A673 (cell line): ENCODE measurements around the gene RNF26. TPM values are rescaled to one million over a fixed set of nuclear protein-coding genes. Genes with fewer than 3 reads are reported as not detected.

Source experiments
- BruUV-seq: library from RNA; stranded (reverse); fragments of 400-500 nt; replicated peaks from 2 replicates; lab custom pipeline; 2021; lab: Mats Ljungman, UMichigan
- CTCF ChIA-PET: fragments of 300-600 bp; sonication (Branson Sonifier 250); formaldehyde crosslinking; loops from one replicate; lab custom pipeline; 2022; ENCODE audit warnings: antibody characterized with exemption; lab: Charles Lee
- POLR2A ChIA-PET: fragments of 300-600 bp; sonication (Branson Sonifier 250); formaldehyde crosslinking; loops from one replicate; lab custom pipeline; 2022; ENCODE audit warnings: antibody characterized with exemption; ENCODE audit not compliant: low non-redundant PET; lab: Charles Lee
- DNase-seq: peaks from one replicate; pipeline ENCODE4 v3.0.0-alpha.2; 2015; ENCODE audit warnings: low spot score
- H3K27ac ChIP-seq: fragments of 200-600 bp; sonication (generic); 2 replicates; pipeline ENCODE4 v1.5.1; 2016; ENCODE audit warnings: mixed run types, low read depth, mild to moderate bottlenecking, mixed read lengths, antibody characterized with exemption, low read length; ENCODE audit not compliant: poor library complexity, severe bottlenecking
- H3K27me3 ChIP-seq: fragments of 200-600 bp; sonication (generic); replicated peaks from 2 replicates; pipeline ENCODE4 v1.6.1; 2017; ENCODE audit warnings: mixed run types, low read depth, mild to moderate bottlenecking, mixed read lengths, antibody characterized with exemption, low read length; ENCODE audit not compliant: insufficient read depth, poor library complexity
- H3K36me3 ChIP-seq: fragments of 200-600 bp; sonication (generic); 2 replicates; pipeline ENCODE4 v1.6.1; 2016; ENCODE audit warnings: mixed run types, mild to moderate bottlenecking, mixed read lengths, antibody characterized with exemption, low read length; ENCODE audit not compliant: insufficient read depth, poor library complexity, severe bottlenecking
- H3K4me1 ChIP-seq: fragments of 200-600 bp; sonication (generic); 2 replicates; pipeline ENCODE4 v1.6.1; 2017; ENCODE audit warnings: mixed run types, mild to moderate bottlenecking, mixed read lengths, antibody characterized with exemption, low read length; ENCODE audit not compliant: insufficient read depth, poor library complexity, severe bottlenecking
- H3K4me3 ChIP-seq: fragments of 200-600 bp; sonication (generic); 2 replicates; pipeline ENCODE4 v1.5.1; 2016; ENCODE audit warnings: low read depth, mixed run types, mild to moderate bottlenecking, mixed read lengths, low read length; ENCODE audit not compliant: poor library complexity, severe bottlenecking
- H3K9me3 ChIP-seq: fragments of 200-600 bp; sonication (generic); 2 replicates; pipeline ENCODE4 v1.6.1; 2016; ENCODE audit warnings: mixed run types, low read depth, mild to moderate bottlenecking, mixed read lengths, antibody characterized with exemption, low read length; ENCODE audit not compliant: poor library complexity, severe bottlenecking
- EZH2 ChIP-seq: fragments of 200-600 bp; sonication (generic); IDR thresholded peaks from 2 replicates; pipeline ENCODE4 v1.6.1; 2017; ENCODE audit warnings: borderline replicate concordance, low read depth, mild to moderate bottlenecking, mixed read lengths, antibody characterized with exemption, low read length; ENCODE audit not compliant: poor library complexity, severe bottlenecking
- intact Hi-C: fragments of 100-400 bp; cut with micrococcal nuclease; formaldehyde crosslinking; loops from one replicate; pipeline ENCODE4 v1.10.0; 2022; ENCODE audit not compliant: unreplicated experiment
- total RNA-seq: library from RNA; stranded (reverse); gene quantifications from 2 replicates; pipeline ENCODE4 v1.2.3, GENCODE V29; 2021
- TF ChIP-seq, protein P1 (sequence below): fragments of 300-800, 200-600 bp; sonication (generic); conservative IDR thresholded peaks from 2 replicates; pipeline ENCODE4 v1.5.1; 2017; ENCODE audit warnings: low read depth, mild to moderate bottlenecking, antibody characterized with exemption, low read length, moderate library complexity, mixed read lengths

Gene RNF26
- total RNA-seq, 1 experiment from 2014 or later = 81.3 TPM

DNA sequence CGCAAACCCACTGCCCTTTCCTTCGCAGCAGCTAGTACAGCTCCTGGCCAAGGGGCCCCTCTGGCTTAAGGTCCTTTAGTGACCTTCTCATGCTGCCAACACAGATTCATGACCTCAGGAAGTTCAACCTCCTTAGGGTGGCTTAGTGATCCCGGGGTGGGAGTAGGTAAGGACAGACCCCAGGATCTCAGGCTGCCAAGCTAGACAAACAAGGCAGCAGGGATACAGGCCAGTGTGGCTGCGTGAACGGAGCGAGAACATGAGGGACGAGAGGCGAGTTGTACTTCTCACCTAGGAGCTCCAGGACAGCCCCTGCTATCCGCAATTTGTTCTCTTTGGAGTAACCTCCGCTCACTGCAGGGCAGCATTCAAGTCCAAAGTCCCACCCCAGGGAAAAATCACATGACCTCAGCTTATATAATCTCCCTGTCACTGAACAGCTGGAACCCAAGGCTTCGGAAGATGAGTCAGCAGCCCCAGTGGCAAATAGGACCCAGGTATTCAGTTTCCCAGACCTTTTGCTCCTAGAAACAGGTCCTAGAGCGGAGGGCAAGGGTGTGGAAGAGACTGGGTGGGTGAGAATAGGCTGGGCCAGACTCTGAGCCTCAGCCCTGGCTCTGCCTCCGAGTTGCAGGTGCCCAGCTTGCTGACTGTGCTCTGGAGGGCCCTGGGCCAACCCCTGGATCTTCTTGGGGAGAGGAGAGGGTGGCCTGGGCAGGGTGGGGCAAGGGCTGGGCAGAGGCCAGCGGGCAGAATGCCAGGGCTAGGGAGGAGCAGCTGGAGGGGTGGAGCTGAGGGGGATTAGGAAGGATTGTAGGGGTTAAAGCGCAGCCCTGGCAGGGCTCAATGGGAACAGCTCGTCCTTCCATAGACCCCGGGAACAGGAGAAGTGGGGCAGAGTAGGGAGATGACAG is 34.1 kb downstream of the RNF26 start:
- DNase-seq = peak; percentile 80
- ChIA-PET CTCF (interaction anchor here (0.6 to 1.8 kb wide), 5 partner anchors 12 to 1095 kb away, joined by 3 to 7 read pairs (median 5); no protein-coding TSS in a partner anchor), POLR2A (no interaction called here)
- H3K27me3 ChIP-seq = no peaks in the 10 kb centered on the region
- H3K36me3 ChIP-seq = no peaks in the 10 kb centered on the region
- intact Hi-C loops = no loop called here
- BruUV-seq = no TSS peak
- no peaks in the 10 kb centered on the region for H3K9me3 ChIP-seq
- TF ChIP-seq, protein P1, sequence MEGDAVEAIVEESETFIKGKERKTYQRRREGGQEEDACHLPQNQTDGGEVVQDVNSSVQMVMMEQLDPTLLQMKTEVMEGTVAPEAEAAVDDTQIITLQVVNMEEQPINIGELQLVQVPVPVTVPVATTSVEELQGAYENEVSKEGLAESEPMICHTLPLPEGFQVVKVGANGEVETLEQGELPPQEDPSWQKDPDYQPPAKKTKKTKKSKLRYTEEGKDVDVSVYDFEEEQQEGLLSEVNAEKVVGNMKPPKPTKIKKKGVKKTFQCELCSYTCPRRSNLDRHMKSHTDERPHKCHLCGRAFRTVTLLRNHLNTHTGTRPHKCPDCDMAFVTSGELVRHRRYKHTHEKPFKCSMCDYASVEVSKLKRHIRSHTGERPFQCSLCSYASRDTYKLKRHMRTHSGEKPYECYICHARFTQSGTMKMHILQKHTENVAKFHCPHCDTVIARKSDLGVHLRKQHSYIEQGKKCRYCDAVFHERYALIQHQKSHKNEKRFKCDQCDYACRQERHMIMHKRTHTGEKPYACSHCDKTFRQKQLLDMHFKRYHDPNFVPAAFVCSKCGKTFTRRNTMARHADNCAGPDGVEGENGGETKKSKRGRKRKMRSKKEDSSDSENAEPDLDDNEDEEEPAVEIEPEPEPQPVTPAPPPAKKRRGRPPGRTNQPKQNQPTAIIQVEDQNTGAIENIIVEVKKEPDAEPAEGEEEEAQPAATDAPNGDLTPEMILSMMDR = no peak
- TF ChIP-seq EZH2 = no peak
- peaks cover 45% of the 10 kb centered on the region for H3K4me1 ChIP-seq
- peak overlapping the region; percentile 19 for H3K4me3 ChIP-seq
- H3K27ac ChIP-seq = peak overlapping the region; percentile 65

DNA sequence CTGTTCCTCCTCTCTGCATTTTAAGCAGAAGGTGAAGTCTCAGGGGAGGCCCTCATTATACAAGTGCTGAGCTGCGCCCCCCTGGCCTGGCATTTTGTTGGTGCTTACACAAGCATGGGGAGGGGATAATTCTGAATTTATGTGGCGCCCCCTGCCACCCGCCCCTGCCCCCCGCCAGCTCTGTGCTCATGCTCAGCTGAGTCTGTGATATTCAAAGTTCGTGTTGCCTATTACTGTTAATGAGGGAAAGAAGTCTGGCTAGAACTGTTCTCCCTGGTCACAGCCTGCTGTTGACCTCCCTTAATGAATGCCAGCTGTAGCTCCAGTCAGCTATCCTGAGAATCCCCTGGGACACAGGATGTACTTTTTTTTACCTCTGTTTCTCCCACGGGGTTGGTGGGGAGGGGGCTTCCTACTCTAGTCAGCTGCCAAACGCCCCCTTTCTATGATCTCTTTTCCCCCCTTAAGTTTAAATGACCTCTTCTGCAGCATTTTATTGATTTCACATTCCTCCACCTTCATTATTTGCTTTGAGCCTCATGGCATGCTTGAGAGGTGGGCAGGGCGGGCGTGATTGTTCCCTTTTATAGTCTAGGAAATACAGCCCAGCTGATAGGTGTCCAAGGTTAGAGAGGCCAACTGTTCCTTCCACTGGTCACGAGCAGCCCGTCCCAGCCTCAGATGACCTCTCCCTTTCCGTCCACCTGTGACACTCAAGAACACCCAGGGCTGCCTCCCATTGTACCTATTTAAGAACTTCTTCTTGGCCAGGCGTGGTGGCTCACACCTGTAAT is 35.0 kb downstream of the RNF26 start:
- no peaks in the 10 kb centered on the region for H3K36me3 ChIP-seq
- ChIA-PET CTCF (interaction anchor here (0.6 to 1.8 kb wide), 4 partner anchors 13 to 1094 kb away, joined by 3 to 7 read pairs (median 5); no protein-coding TSS in a partner anchor), POLR2A (no interaction called here)
- H3K27ac ChIP-seq = peak overlapping the region; percentile 65
- TF ChIP-seq, protein P1 = no peak
- no peak for TF ChIP-seq EZH2
- H3K9me3 ChIP-seq = no peaks in the 10 kb centered on the region
- no TSS peak for BruUV-seq
- no peak for DNase-seq
- peaks cover 40% of the 10 kb centered on the region for H3K4me1 ChIP-seq
- H3K4me3 ChIP-seq = peak overlapping the region; percentile 19
- intact Hi-C loops = no loop called here
- no peaks in the 10 kb centered on the region for H3K27me3 ChIP-seq

DNA sequence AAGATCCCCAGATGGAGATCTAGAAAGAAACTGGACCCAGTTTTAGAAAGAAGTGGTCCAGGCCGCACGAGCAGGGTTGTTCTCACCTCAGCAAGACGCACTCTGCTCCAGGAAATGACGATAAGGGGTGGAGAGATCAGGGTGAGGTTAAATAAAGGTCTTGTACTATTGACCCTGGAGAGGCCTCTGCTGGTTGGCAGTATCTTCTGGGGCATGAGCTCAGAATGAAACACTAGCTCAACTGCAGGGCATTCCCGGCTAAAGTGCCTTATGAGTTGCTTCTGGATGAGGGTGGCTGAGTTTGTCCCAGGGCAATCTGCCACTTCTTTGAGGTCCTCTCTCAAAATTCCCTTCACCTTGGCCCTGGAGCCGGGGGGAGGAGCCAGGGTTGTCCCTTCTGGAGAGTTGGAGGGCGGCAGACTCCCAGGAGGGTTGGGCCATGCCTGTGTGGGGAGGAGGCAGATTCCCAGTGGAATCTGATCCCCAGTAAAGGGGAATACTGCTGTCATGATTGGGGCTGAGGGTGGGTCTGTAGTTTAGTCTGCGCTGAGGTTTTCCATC is 36.2 kb downstream of the RNF26 start:
- ChIA-PET POLR2A (interaction anchor here (0.6 kb wide), 1 partner anchor 55 kb away, joined by 7 read pairs; no protein-coding TSS in a partner anchor), CTCF (no interaction called here)
- Histone ChIP-seq H3K4me3 (no peak overlapping the region), H3K36me3 (no peaks in the 10 kb centered on the region), H3K27ac (no peak overlapping the region), H3K4me1 (peaks cover 37% of the 10 kb centered on the region), H3K9me3 (no peaks in the 10 kb centered on the region), H3K27me3 (no peaks in the 10 kb centered on the region)
- TF ChIP-seq EZH2 = no peak
- TF ChIP-seq, protein P1 = no peak
- intact Hi-C loops = no loop called here
- BruUV-seq = no TSS peak
- DNase-seq = no peak
